Left lobe of liver (tissue), 2 donors: ENCODE measurements around the gene NFIC. TPM values are rescaled to one million over a fixed set of nuclear protein-coding genes. Genes with fewer than 3 reads are reported as not detected.

ENCODE experiments used
- ATAC-seq: fragments of 200-7000 bp; cut with Tn5 transposase; one replicate; pipeline ENCODE4 v1.9.1; 2020; ENCODE audit warnings: mild to moderate bottlenecking, moderate library complexity
- DNase-seq: peaks from one replicate; pipeline ENCODE4 v3.0.0-alpha.2; 2020; ENCODE audit warnings: low spot score
- total RNA-seq: library from RNA; stranded (reverse); gene quantifications from one replicate; pipeline ENCODE4 v1.2.1, GENCODE V29; 2021
- donor health status: DM: no; HTN: no; CAD: no; lungs with moderate emphysema.
- donor health status: DM: no; HTN: yes; CAD: no.

NFIC gene
- total RNA-seq, 1 donor from 2014 or later, result 203 TPM

GRCh38 chr19:3518659-3519058 is 152.3 kb downstream of the NFIC start:
- ATAC-seq, result no peak
- no peak for DNase-seq

Other genes with a start within 250 kb of the NFIC start
- gene GNA15, start 230.6 kb upstream of the NFIC start, total RNA-seq, result 1.0 TPM
- 0.70 TPM for gene S1PR4, start 187.8 kb upstream of the NFIC start, total RNA-seq
- 40.7 TPM for gene NCLN, start 180.7 kb upstream of the NFIC start, total RNA-seq
- gene CELF5, start 141.9 kb upstream of the NFIC start, total RNA-seq, result 0.18 TPM
- gene SMIM24, start 113.9 kb downstream of the NFIC start, total RNA-seq, result 10.8 TPM
- not detected for gene SMIM44, start 116.9 kb downstream of the NFIC start, total RNA-seq
- 5.5 TPM for gene DOHH, start 134.1 kb downstream of the NFIC start, total RNA-seq
- gene FZR1, start 139.7 kb downstream of the NFIC start, total RNA-seq, result 27.4 TPM
- gene TEKTIP1, start 172.6 kb downstream of the NFIC start, total RNA-seq, result 1.9 TPM
- gene MFSD12, start 191.0 kb downstream of the NFIC start, total RNA-seq, result 33.9 TPM
- gene HMG20B, start 206.4 kb downstream of the NFIC start, total RNA-seq, result 44.2 TPM
- 0.75 TPM for gene GIPC3, start 218.9 kb downstream of the NFIC start, total RNA-seq
- 4.4 TPM for gene TBXA2R, start 240.3 kb downstream of the NFIC start, total RNA-seq